Lung (tissue), 12 donors: ENCODE data around the gene PARP16. TPM values are rescaled to one million over a fixed set of nuclear protein-coding genes. Genes with fewer than 3 reads are reported as not detected.

Experiments used
- ATAC-seq: fragments of 200-7000 bp; cut with Tn5 transposase; one replicate; pipeline ENCODE4 v1.9.1; 2020; ENCODE audit warnings: moderate number of reproducible peaks; ENCODE audit not compliant: insufficient read depth, low FRiP score
- DNase-seq, 3 donors: peaks; one replicate each; pipeline ENCODE4 v3.0.0-alpha.2; 2013 to 2017
- H3K27ac ChIP-seq, 2 donors: one replicate each; pipeline ENCODE4 v1.5.1; 2013; ENCODE audit warnings: mild to moderate bottlenecking in 2 of 2, moderate library complexity in 2 of 2, control low read depth in 1 of 2, inconsistent platforms in 1 of 2, low read depth in 1 of 2, low read length in 1 of 2
- H3K27me3 ChIP-seq, 3 donors: one replicate each; pipeline ENCODE4 v1.5.1; 2013; ENCODE audit warnings: low read length in 2 of 3; ENCODE audit not compliant: control insufficient read depth in 3 of 3, insufficient read depth in 3 of 3
- H3K36me3 ChIP-seq, 4 donors: one replicate each; pipeline ENCODE4 v1.5.1; 2013; ENCODE audit warnings: low read length in 4 of 4, mild to moderate bottlenecking in 1 of 4, moderate library complexity in 1 of 4; ENCODE audit not compliant: control insufficient read depth in 4 of 4, insufficient read depth in 4 of 4
- H3K4me1 ChIP-seq, 5 donors: one replicate each; pipeline ENCODE4 v1.5.1; 2013; ENCODE audit warnings: low read length in 5 of 5, mild to moderate bottlenecking in 2 of 5, moderate library complexity in 1 of 5; ENCODE audit not compliant: control insufficient read depth in 5 of 5, insufficient read depth in 5 of 5
- H3K4me3 ChIP-seq: one replicate; pipeline ENCODE4 v1.5.1; 2013; ENCODE audit warnings: mild to moderate bottlenecking, control low read depth, moderate library complexity
- H3K9ac ChIP-seq, 2 donors: one replicate each; pipeline ENCODE4 v1.5.1; 2013; ENCODE audit warnings: low read length in 2 of 2, control low read depth in 1 of 2; ENCODE audit not compliant: insufficient read depth in 1 of 2
- H3K9me3 ChIP-seq, 4 donors: one replicate each; pipeline ENCODE4 v1.5.1; 2013; ENCODE audit warnings: low read length in 3 of 4, mild to moderate bottlenecking in 1 of 4, moderate library complexity in 1 of 4; ENCODE audit not compliant: control insufficient read depth in 4 of 4, insufficient read depth in 3 of 4
- WGBS, 2 donors: extraction: QIAGEN DNeasy Blood & Tissue Kit; methylation state at CpG; one replicate each; pipeline ENCODE4 v1.1.7; 2013; 5-methylcytosine and 5-hydroxymethylcytosine counted together
- polyA plus RNA-seq, 2 donors: library from polyadenylated mRNA; stranded (reverse); fragments of 200-250 nt; gene quantifications; one replicate each; pipeline ENCODE4 v1.2.1, GENCODE V29; 2013
- total RNA-seq, 2 donors: library from RNA; depleted of rRNA in 1 of 2; stranded (reverse); fragments of >200 nt in 1 of 2; gene quantifications; one replicate each; pipeline ENCODE4 v1.2.1, GENCODE V29; 2014 to 2021
- TF ChIP-seq, protein P1 (sequence below): IDR thresholded peaks from 2 replicates; pipeline ENCODE4 v1.5.1; 2012; ENCODE audit warnings: mild to moderate bottlenecking; ENCODE audit errors: control extremely low read depth, extremely low read depth
- donor health status: control.
- donor health status: control.
- donor health status: Bipolar disorder and iron deficiency.
- donor health status: healthy.
- donor health status: DM: yes; HTN: yes; CAD: no.

PARP16 gene
- total and polyA plus RNA-seq, 4 donors: 4.6 to 7.7 (median 6.3) TPM

DNA sequence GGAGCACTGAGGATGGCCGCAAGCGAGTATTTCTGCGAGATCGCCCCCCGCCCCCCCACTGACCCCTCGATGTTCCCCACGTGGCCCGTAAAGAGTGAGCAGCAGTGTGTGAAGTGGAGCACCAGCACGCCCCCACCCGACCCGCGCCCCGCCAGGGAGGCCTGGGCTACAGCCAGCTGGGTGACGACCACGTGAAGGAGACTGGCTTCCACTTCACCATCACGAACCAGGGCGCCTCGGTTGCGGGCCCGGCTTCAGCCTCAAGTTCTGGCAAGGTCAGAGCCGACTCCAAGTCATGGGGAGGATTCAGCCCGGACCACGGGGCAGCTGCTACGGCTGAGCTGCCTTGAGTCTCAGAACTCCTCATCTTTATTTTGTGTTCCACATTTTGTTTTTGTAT is 15.4 kb upstream of the PARP16 start:
- H3K27ac ChIP-seq: no peak overlapping the region
- no peak for ATAC-seq
- no peaks in the 10 kb centered on the region for H3K36me3 ChIP-seq
- H3K4me1 ChIP-seq: peaks cover 0 to 19% (median 3%) of the 10 kb centered on the region in 5 donors
- no peaks in the 10 kb centered on the region for H3K27me3 ChIP-seq
- 82 to 90% methylated on average over 24 of the region's 24 CpGs for WGBS, 2 donors
- no peak for DNase-seq
- TF ChIP-seq, protein P1, sequence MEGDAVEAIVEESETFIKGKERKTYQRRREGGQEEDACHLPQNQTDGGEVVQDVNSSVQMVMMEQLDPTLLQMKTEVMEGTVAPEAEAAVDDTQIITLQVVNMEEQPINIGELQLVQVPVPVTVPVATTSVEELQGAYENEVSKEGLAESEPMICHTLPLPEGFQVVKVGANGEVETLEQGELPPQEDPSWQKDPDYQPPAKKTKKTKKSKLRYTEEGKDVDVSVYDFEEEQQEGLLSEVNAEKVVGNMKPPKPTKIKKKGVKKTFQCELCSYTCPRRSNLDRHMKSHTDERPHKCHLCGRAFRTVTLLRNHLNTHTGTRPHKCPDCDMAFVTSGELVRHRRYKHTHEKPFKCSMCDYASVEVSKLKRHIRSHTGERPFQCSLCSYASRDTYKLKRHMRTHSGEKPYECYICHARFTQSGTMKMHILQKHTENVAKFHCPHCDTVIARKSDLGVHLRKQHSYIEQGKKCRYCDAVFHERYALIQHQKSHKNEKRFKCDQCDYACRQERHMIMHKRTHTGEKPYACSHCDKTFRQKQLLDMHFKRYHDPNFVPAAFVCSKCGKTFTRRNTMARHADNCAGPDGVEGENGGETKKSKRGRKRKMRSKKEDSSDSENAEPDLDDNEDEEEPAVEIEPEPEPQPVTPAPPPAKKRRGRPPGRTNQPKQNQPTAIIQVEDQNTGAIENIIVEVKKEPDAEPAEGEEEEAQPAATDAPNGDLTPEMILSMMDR: no peak
- no peak overlapping the region for H3K4me3 ChIP-seq
- no peaks in the 10 kb centered on the region for H3K9me3 ChIP-seq
- H3K9ac ChIP-seq: no peak overlapping the region

DNA sequence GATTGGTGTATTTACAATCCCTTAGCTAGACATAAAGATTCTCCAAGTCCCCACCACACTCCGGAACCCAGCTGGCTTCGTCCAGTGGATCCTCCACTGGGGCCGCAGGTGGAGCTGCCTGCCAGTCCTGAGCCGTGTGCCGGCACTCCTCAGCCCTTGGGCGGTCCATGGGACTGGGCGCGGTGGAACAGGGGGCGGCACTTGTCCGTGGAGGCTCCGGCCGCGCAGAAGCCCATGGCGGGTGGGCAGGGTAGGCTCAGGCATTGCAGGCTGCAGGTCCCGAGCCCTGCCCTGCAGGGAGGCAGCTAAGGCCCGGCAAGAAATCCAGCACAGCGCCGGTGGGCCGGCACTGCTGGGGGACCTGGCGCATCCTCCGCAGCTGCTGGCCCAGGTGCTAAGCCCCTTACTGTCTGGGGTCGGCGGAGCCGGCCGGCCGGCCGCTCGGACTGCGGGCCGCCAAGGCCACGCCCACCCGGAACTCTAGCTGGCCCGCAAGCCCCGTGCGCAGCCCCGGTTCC is 14.3 kb upstream of the PARP16 start:
- no peak for DNase-seq
- H3K9me3 ChIP-seq: no peaks in the 10 kb centered on the region
- no peak overlapping the region for H3K4me3 ChIP-seq
- TF ChIP-seq, protein P1: no peak
- H3K4me1 ChIP-seq: peaks cover 0 to 25% (median 3%) of the 10 kb centered on the region in 5 donors
- 95% methylated on average over 36 of the region's 36 CpGs for WGBS, 2 donors
- no peak overlapping the region for H3K27ac ChIP-seq
- no peak for ATAC-seq
- H3K36me3 ChIP-seq: no peaks in the 10 kb centered on the region
- H3K27me3 ChIP-seq: no peaks in the 10 kb centered on the region
- no peak overlapping the region for H3K9ac ChIP-seq

DNA sequence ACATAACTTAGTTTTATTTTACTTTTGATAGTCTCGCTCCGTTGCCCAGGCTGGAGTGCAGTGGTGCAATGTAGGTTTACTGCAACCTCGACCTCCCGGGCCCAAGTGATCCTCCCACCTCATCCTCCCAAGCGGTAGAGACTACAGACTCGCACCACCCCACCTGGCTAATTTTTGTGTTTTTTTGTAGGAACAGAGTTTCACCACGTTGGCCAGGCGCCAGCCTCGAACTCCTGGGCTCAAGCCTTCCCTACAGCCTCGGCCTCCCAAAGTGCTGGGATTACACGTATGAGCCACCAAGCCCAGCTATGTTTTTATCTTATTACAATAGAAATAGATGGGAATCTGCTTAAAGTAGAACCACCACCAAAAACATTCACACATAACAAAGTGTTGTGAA is 12.0 kb upstream of the PARP16 start:
- H3K27ac ChIP-seq: no peak overlapping the region
- H3K4me3 ChIP-seq: no peak overlapping the region
- TF ChIP-seq, protein P1: no peak
- 91 to 95% methylated on average over 11 of the region's 11 CpGs for WGBS, 2 donors
- H3K27me3 ChIP-seq: no peaks in the 10 kb centered on the region
- no peaks in the 10 kb centered on the region for H3K9me3 ChIP-seq
- ATAC-seq (no peak), DNase-seq (no peak)
- H3K4me1 ChIP-seq: peaks cover 0 to 23% (median 3%) of the 10 kb centered on the region in 5 donors
- no peak overlapping the region for H3K9ac ChIP-seq
- H3K36me3 ChIP-seq: no peaks in the 10 kb centered on the region

DNA sequence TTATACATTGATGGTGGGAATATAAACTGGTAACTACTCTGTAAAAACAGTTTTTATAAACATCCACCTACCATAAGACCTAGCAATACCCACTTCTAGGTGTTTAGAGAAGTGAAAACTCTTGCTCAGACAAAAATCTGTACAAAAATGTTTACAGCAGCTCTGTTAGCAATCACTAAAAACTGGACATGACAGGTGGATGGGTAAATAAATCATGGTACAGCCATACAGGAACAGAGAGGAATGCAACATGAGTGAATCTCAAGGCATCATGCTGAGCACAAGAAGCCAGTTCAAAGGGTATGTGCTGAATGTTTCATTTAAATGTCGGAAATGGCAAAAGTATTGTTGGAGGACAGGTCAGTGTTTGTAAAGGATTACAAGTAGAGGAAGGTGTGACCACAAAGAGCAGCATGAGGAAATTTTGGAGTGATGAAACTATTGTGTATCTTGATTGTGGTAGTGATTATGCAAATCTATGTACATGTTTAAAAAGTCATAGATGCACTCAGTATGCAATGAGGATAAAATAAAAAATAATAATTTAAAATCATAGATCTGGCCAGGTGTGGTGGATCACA is 6.3 kb upstream of the PARP16 start:
- TF ChIP-seq, protein P1: no peak
- no peak overlapping the region for H3K27ac ChIP-seq
- peaks cover 0 to 17% (median 0%) of the 10 kb centered on the region in 5 donors for H3K4me1 ChIP-seq
- H3K4me3 ChIP-seq: no peak overlapping the region
- H3K36me3 ChIP-seq: no peaks in the 10 kb centered on the region
- ATAC-seq (no peak), DNase-seq (no peak)
- no peaks in the 10 kb centered on the region for H3K27me3 ChIP-seq
- H3K9ac ChIP-seq: no peak overlapping the region
- H3K9me3 ChIP-seq: no peaks in the 10 kb centered on the region
- WGBS, 2 donors: 44 to 55% methylated on average over 1 of the region's 1 CpG
